ENCODE data around the gene PSMC1. TPM values are rescaled to one million over a fixed set of nuclear protein-coding genes. Genes with fewer than 3 reads are reported as not detected.

The PSMC1 gene
- total and polyA plus RNA-seq, 2 donors (not counting 1 experiment from before 2014, with no cell fraction given) = 21.4 to 51.6 TPM

DNA sequence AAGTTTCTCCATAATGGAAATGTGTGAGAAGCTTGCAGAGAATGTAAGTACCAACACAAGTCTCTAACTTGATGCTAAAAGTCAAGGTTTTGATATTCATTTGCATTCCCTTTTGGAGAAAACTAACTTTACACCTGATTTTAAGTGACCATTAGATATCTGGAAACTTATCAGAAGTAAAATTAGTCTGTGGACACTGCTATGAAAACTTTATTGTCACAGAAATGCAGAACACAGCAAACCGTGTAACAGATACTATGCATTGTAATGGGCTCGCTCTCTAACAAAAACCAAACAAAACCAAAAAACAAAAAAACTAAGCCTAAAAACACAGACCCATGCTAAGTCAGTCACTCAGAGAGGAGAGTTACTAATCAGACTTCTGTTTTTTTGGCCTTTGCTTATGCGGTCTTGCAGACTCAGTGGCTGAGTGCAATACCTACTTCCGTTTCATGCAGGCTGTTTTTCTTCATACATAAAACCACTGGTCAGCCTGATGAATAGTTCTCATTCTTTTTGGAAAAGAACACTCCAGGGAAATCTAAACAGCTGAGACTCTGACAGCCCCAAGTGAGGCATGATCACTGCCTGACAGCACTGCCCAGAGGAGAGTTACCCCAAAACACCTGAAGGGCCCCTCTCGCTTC lies 39.6 kb downstream of the PSMC1 start:
- no peak for ATAC-seq (ENCODE audit: low read depth)
- no peaks in the 10 kb centered on the region for H3K27me3 Mint-ChIP-seq
- no peak overlapping the region for H3K4me2 ChIP-seq (replicated peaks; ENCODE audit: low read depth, low read length, poor library complexity, severe bottlenecking)
- no peaks in the 10 kb centered on the region for H3K4me1 ChIP-seq (ENCODE audit: control insufficient read depth in 2 of 2, insufficient read depth in 2 of 2, low read length in 2 of 2)
- no peak overlapping the region for H3K27ac Mint-ChIP-seq
- no peak overlapping the region for H2AFZ ChIP-seq (ENCODE audit: insufficient read depth, low read depth, low read length, poor library complexity, severe bottlenecking)
- no peak for DNase-seq
- no peaks in the 10 kb centered on the region for H3K9me3 Mint-ChIP-seq (ENCODE audit: insufficient read depth)
- H3K4me3 Mint-ChIP-seq = no peak overlapping the region
- no peaks in the 10 kb centered on the region for H3K79me2 ChIP-seq (ENCODE audit: control insufficient read depth, insufficient read depth, low read length)
- ChIA-PET CTCF (no interaction called here), POLR2A (no interaction called here)
- H3K4me1 Mint-ChIP-seq = peaks cover 4% of the 10 kb centered on the region
- no peaks in the 10 kb centered on the region for H4K20me1 ChIP-seq (ENCODE audit: control insufficient read depth, insufficient read depth, low read length, poor library complexity, severe bottlenecking)
- H3K27ac ChIP-seq (ENCODE audit: low read length in 2 of 2) = no peak overlapping the region
- H3K9ac ChIP-seq (ENCODE audit: low read length) = no peak overlapping the region
- H3K4me3 ChIP-seq (ENCODE audit: control extremely low read depth in 1 of 5, extremely low read depth in 1 of 5, insufficient read depth in 1 of 5, low read depth in 2 of 5, low read length in 4 of 5) = no peak overlapping the region
- H3K27me3 ChIP-seq (replicated peaks in 1 of 4; ENCODE audit: control extremely low read depth in 1 of 4, control insufficient read depth in 3 of 4, insufficient read depth in 4 of 4, low read length in 3 of 4) = no peaks in the 10 kb centered on the region
- H3K9me3 ChIP-seq (ENCODE audit: control extremely low read depth in 1 of 3, control insufficient read depth in 2 of 3, insufficient read depth in 1 of 3, low read length in 2 of 3) = no peaks in the 10 kb centered on the region
- WGBS (ENCODE audit: insufficient coverage) = 76% methylated on average over 4 of the region's 5 CpGs
- TF ChIP-seq, protein P1, sequence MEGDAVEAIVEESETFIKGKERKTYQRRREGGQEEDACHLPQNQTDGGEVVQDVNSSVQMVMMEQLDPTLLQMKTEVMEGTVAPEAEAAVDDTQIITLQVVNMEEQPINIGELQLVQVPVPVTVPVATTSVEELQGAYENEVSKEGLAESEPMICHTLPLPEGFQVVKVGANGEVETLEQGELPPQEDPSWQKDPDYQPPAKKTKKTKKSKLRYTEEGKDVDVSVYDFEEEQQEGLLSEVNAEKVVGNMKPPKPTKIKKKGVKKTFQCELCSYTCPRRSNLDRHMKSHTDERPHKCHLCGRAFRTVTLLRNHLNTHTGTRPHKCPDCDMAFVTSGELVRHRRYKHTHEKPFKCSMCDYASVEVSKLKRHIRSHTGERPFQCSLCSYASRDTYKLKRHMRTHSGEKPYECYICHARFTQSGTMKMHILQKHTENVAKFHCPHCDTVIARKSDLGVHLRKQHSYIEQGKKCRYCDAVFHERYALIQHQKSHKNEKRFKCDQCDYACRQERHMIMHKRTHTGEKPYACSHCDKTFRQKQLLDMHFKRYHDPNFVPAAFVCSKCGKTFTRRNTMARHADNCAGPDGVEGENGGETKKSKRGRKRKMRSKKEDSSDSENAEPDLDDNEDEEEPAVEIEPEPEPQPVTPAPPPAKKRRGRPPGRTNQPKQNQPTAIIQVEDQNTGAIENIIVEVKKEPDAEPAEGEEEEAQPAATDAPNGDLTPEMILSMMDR (IDR thresholded peaks at IDR 0.05) = no peak
- TF ChIP-seq EZH2 (IDR thresholded peaks at IDR 0.05; ENCODE audit: borderline replicate concordance, insufficient read depth, low read depth, low read length, poor library complexity, severe bottlenecking) = no peak
- intact Hi-C loops (cut with micrococcal nuclease) = no loop called here
- peaks cover 3 to 43% of the 10 kb centered on the region in 2 experiments for H3K36me3 ChIP-seq (replicated peaks in 1 of 2; ENCODE audit: control extremely low read depth in 1 of 2, control insufficient read depth in 1 of 2, extremely low read depth in 1 of 2, insufficient read depth in 2 of 2, low read length in 1 of 2)

DNA sequence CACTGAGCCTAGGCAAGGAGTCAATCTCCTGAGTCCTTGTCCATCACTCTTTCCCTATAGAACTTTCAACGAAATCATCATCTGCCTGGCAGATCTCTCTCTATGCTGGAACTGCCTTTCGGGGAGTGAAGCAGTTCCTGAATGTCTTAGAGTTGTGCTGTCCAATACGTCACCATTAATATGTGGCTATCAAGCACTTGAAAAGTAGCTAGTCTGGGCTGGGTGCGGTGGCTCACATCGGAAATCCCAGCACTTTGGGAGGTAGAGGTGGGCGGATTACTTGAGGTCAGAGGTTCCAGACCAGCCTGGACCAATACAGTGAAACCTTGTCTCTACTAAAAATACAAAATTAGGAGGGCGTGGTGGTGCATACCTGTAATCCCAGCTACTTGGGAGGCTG lies 40.3 kb downstream of the PSMC1 start:
- Histone ChIP-seq H3K4me2 (replicated peaks; ENCODE audit: low read depth, low read length, poor library complexity, severe bottlenecking) (no peak overlapping the region), H3K4me3 (ENCODE audit: control extremely low read depth in 1 of 5, extremely low read depth in 1 of 5, insufficient read depth in 1 of 5, low read depth in 2 of 5, low read length in 4 of 5) (no peak overlapping the region), H4K20me1 (ENCODE audit: control insufficient read depth, insufficient read depth, low read length, poor library complexity, severe bottlenecking) (no peaks in the 10 kb centered on the region), H3K36me3 (replicated peaks in 1 of 2; ENCODE audit: control extremely low read depth in 1 of 2, control insufficient read depth in 1 of 2, extremely low read depth in 1 of 2, insufficient read depth in 2 of 2, low read length in 1 of 2) (peaks cover 3 to 42% of the 10 kb centered on the region in 2 experiments), H2AFZ (ENCODE audit: insufficient read depth, low read depth, low read length, poor library complexity, severe bottlenecking) (no peak overlapping the region), H3K79me2 (ENCODE audit: control insufficient read depth, insufficient read depth, low read length) (no peaks in the 10 kb centered on the region), H3K27ac (ENCODE audit: low read length in 2 of 2) (no peak overlapping the region), H3K9me3 (ENCODE audit: control extremely low read depth in 1 of 3, control insufficient read depth in 2 of 3, insufficient read depth in 1 of 3, low read length in 2 of 3) (no peaks in the 10 kb centered on the region), H3K9ac (ENCODE audit: low read length) (no peak overlapping the region), H3K27me3 (replicated peaks in 1 of 4; ENCODE audit: control extremely low read depth in 1 of 4, control insufficient read depth in 3 of 4, insufficient read depth in 4 of 4, low read length in 3 of 4) (no peaks in the 10 kb centered on the region), H3K4me1 (ENCODE audit: control insufficient read depth in 2 of 2, insufficient read depth in 2 of 2, low read length in 2 of 2) (no peaks in the 10 kb centered on the region)
- H3K4me1 Mint-ChIP-seq = peaks cover 4% of the 10 kb centered on the region
- ChIA-PET CTCF (no interaction called here), POLR2A (no interaction called here)
- no peak overlapping the region for H3K4me3 Mint-ChIP-seq
- no peaks in the 10 kb centered on the region for H3K27me3 Mint-ChIP-seq
- no peak for DNase-seq
- no peak overlapping the region for H3K27ac Mint-ChIP-seq
- no peak for ATAC-seq (ENCODE audit: low read depth)
- intact Hi-C loops (cut with micrococcal nuclease) = no loop called here
- no peaks in the 10 kb centered on the region for H3K9me3 Mint-ChIP-seq (ENCODE audit: insufficient read depth)
- TF ChIP-seq EZH2 (IDR thresholded peaks at IDR 0.05; ENCODE audit: borderline replicate concordance, insufficient read depth, low read depth, low read length, poor library complexity, severe bottlenecking) = no peak
- WGBS (ENCODE audit: insufficient coverage) = 100% methylated on average over 5 of the region's 7 CpGs
